GM23338 (cell line): ENCODE measurements around the gene UXS1. TPM values are rescaled to one million over a fixed set of nuclear protein-coding genes. Genes with fewer than 3 reads are reported as not detected.

Experiments used
- ATAC-seq: fragments of 200-7000 bp; cut with Tn5 transposase; 3 replicates; pipeline ENCODE4 v1.9.1; 2020
- DNase-seq: peaks from one replicate; pipeline ENCODE4 v3.0.0-alpha.2; 2015; ENCODE audit warnings: low spot score
- H2AFZ ChIP-seq: fragments of 200-600 bp; sonication (generic); 2 replicates; pipeline ENCODE4 v1.8.0; 2016; ENCODE audit warnings: antibody characterized with exemption, mild to moderate bottlenecking, moderate library complexity
- H3F3A ChIP-seq: fragments of 200-600 bp; sonication (generic); replicated peaks from 2 replicates; pipeline ENCODE4 v1.8.0; 2017; ENCODE audit warnings: antibody characterized with exemption, mixed run types, low read depth
- H3K27ac ChIP-seq: fragments of 200-600 bp; sonication (generic); 2 replicates; pipeline ENCODE4 v1.6.1; 2016; ENCODE audit warnings: low read depth
- H3K27me3 ChIP-seq: fragments of 200-600 bp; sonication (generic); 2 replicates; pipeline ENCODE4 v1.8.0; 2016; ENCODE audit warnings: mild to moderate bottlenecking, mixed run types, moderate library complexity; ENCODE audit not compliant: insufficient read depth
- H3K36me3 ChIP-seq: fragments of 200-600 bp; sonication (generic); 2 replicates; pipeline ENCODE4 v1.8.0; 2016; ENCODE audit warnings: mild to moderate bottlenecking; ENCODE audit not compliant: insufficient read depth
- H3K4me1 ChIP-seq: fragments of 200-600 bp; sonication (generic); 2 replicates; pipeline ENCODE4 v1.8.0; 2016; ENCODE audit warnings: mild to moderate bottlenecking, moderate library complexity; ENCODE audit not compliant: insufficient read depth
- H3K4me2 ChIP-seq: fragments of 200-600 bp; sonication (generic); 2 replicates; pipeline ENCODE4 v1.7.1; 2017; ENCODE audit warnings: mixed run types
- H3K4me3 ChIP-seq: fragments of 200-600 bp; sonication (generic); 2 replicates; pipeline ENCODE4 v1.6.1; 2016; ENCODE audit warnings: mixed run types
- H3K79me2 ChIP-seq: fragments of 200-600 bp; sonication (generic); replicated peaks from 2 replicates; pipeline ENCODE4 v1.8.0; 2017; ENCODE audit warnings: mild to moderate bottlenecking; ENCODE audit not compliant: insufficient read depth
- H3K9me2 ChIP-seq: fragments of 200-600 bp; sonication (generic); 2 replicates; pipeline ENCODE4 v1.8.0; 2017; ENCODE audit not compliant: insufficient read depth
- H4K20me1 ChIP-seq: fragments of 200-600 bp; sonication (generic); replicated peaks from 2 replicates; pipeline ENCODE4 v1.8.0; 2017; ENCODE audit warnings: mild to moderate bottlenecking; ENCODE audit not compliant: insufficient read depth
- H3K27ac Mint-ChIP-seq: 2 replicates; pipeline ENCODE4 v1.8.0; 2020; ENCODE audit warnings: inconsistent platforms, mild to moderate bottlenecking, moderate library complexity, mixed read lengths
- H3K27me3 Mint-ChIP-seq: 3 replicates; pipeline ENCODE4 v1.8.0; 2022; ENCODE audit warnings: low read depth, mild to moderate bottlenecking, moderate library complexity, mixed read lengths, inconsistent platforms; ENCODE audit not compliant: insufficient read depth, poor library complexity
- H3K36me3 Mint-ChIP-seq: 3 replicates; pipeline ENCODE4 v1.8.0; 2021; ENCODE audit warnings: low read depth, mild to moderate bottlenecking, inconsistent platforms, moderate library complexity, mixed read lengths
- H3K4me1 Mint-ChIP-seq: 3 replicates; pipeline ENCODE4 v1.8.0; 2020; ENCODE audit warnings: mild to moderate bottlenecking, inconsistent platforms, mixed read lengths
- H3K4me3 Mint-ChIP-seq: 3 replicates; pipeline ENCODE4 v1.8.0; 2021; ENCODE audit warnings: moderate library complexity, mild to moderate bottlenecking, inconsistent platforms, mixed read lengths
- H3K9me3 Mint-ChIP-seq: 3 replicates; pipeline ENCODE4 v1.8.0; 2020; ENCODE audit warnings: moderate library complexity, mild to moderate bottlenecking, inconsistent platforms, mixed read lengths
- CREB1 ChIP-seq: fragments of 250-450 bp; sonication (Bioruptor Pico); IDR thresholded peaks from 2 replicates; pipeline ENCODE4 v1.5.0; 2020; ENCODE audit warnings: low read depth, mild to moderate bottlenecking, moderate library complexity
- CTCF ChIP-seq, 2 experiments: fragments of 200-600 bp in 1 of 2; sonication (generic) in 1 of 2; conservative IDR thresholded peaks; 2 replicates each; pipeline versions ENCODE4 v1.5.1 to v1.6.1; 2016 to 2017; ENCODE audit warnings: antibody characterized with exemption in 2 of 2, low read depth in 2 of 2, mild to moderate bottlenecking in 2 of 2, moderate library complexity in 1 of 2
- ETS1 ChIP-seq: IDR thresholded peaks from 2 replicates; pipeline ENCODE4 v1.6.1; 2016; ENCODE audit warnings: antibody characterized with exemption
- EZH2 ChIP-seq: fragments of 200-600 bp; sonication (generic); IDR thresholded peaks from one replicate; pipeline ENCODE4 v1.8.0; 2017; ENCODE audit warnings: antibody characterized with exemption, mild to moderate bottlenecking, low read depth; ENCODE audit not compliant: unreplicated experiment
- EZH2phosphoT487 ChIP-seq: fragments of 200-600 bp; sonication (generic); IDR thresholded peaks from one replicate; pipeline ENCODE4 v1.8.1; 2018; ENCODE audit warnings: antibody characterized with exemption; ENCODE audit not compliant: unreplicated experiment
- JUNB ChIP-seq: IDR thresholded peaks from one replicate; pipeline ENCODE4 v1.6.1; 2016; ENCODE audit warnings: antibody characterized with exemption; ENCODE audit not compliant: unreplicated experiment
- NANOG ChIP-seq: IDR thresholded peaks from 2 replicates; pipeline ENCODE4 v1.6.1; 2016; ENCODE audit warnings: antibody characterized with exemption, borderline replicate concordance
- POLR2AphosphoS5 ChIP-seq: IDR thresholded peaks from 2 replicates; pipeline ENCODE4 v1.6.1; 2016; ENCODE audit warnings: antibody characterized with exemption, low read depth
- REST ChIP-seq: IDR thresholded peaks from one replicate; pipeline ENCODE4 v1.6.1; 2018; ENCODE audit warnings: antibody characterized with exemption; ENCODE audit not compliant: unreplicated experiment
- STAT1 ChIP-seq: IDR thresholded peaks from one replicate; pipeline ENCODE4 v1.6.1; 2016; ENCODE audit warnings: antibody characterized with exemption; ENCODE audit not compliant: unreplicated experiment
- ZNF114 ChIP-seq: fragments of 250-450 bp; sonication (Bioruptor Pico); IDR thresholded peaks from 2 replicates; pipeline ENCODE4 v1.5.0; 2020; ENCODE audit warnings: mild to moderate bottlenecking, moderate library complexity
- ZNF331 ChIP-seq: fragments of 250-450 bp; sonication (Bioruptor Pico); IDR thresholded peaks from 2 replicates; pipeline ENCODE4 v1.5.0; 2020; ENCODE audit warnings: low read depth, mild to moderate bottlenecking, moderate library complexity
- ZNF462 ChIP-seq: fragments of 250-450 bp; sonication (Bioruptor Pico); IDR thresholded peaks from 2 replicates; pipeline ENCODE4 v1.5.0; 2020; ENCODE audit warnings: mild to moderate bottlenecking, moderate library complexity
- polyA plus RNA-seq: library from polyadenylated mRNA; unstranded; fragments of >200 nt; fragmentation: Nextera tagmentation; extraction: Ambion mirVana; gene quantifications from 2 replicates; pipeline ENCODE4 v1.2.1, GENCODE V29; 2016
- total RNA-seq: library from RNA; depleted of rRNA; stranded (reverse); fragments of >200 nt; shearing (Covaris generic); gene quantifications from 2 replicates; pipeline ENCODE4 v1.2.3, GENCODE V29; 2014

The UXS1 gene
- total and polyA plus RNA-seq, 2 experiments from 2014 or later = 48.7 to 131 TPM

GRCh38 chr2:106174056-106174455 is 20.0 kb downstream of the UXS1 start:
- peak overlapping the region; percentile 52; the same call in 1 of the 2 replicates for H3K27ac Mint-ChIP-seq
- Histone ChIP-seq H3K79me2 (peaks cover 96% of the 10 kb centered on the region), H4K20me1 (peaks cover 25% of the 10 kb centered on the region)

More at GRCh38 chr2:106174056-106174455, 20.0 kb downstream of the UXS1 start:
- peaks cover 7% of the 10 kb centered on the region for H3K27me3 Mint-ChIP-seq
- no peak overlapping the region for H3K4me3 Mint-ChIP-seq
- no peaks in the 10 kb centered on the region for H3K9me3 Mint-ChIP-seq
- H3K9me2 ChIP-seq = no peaks in the 10 kb centered on the region
- TF ChIP-seq CTCF (conservative IDR thresholded peaks at IDR 0.05; ENCODE audit: low read depth in 2 of 2) (no peak), ZNF114 (CRISPR knock-in tag) (no peak), ZNF462 (CRISPR knock-in tag) (no peak), ETS1 (no peak), JUNB (no peak), ZNF331 (CRISPR knock-in tag) (no peak), NANOG (no peak), EZH2phosphoT487 (no peak), EZH2 (no peak), REST (no peak), CREB1 (CRISPR knock-in tag) (no peak), POLR2AphosphoS5 (no peak), STAT1 (no peak)
- no peak overlapping the region for H3K4me2 ChIP-seq
- H2AFZ ChIP-seq = no peak overlapping the region
- no peak overlapping the region for H3K4me3 ChIP-seq
- ATAC-seq (no peak), DNase-seq (no peak)
- no peak overlapping the region for H3K27ac ChIP-seq
- no peaks in the 10 kb centered on the region; the same call in 2 of the 3 replicates for H3K36me3 Mint-ChIP-seq
- peaks cover 38% of the 10 kb centered on the region for H3K4me1 Mint-ChIP-seq
- peaks cover 23% of the 10 kb centered on the region for H3K4me1 ChIP-seq
- no peaks in the 10 kb centered on the region for H3K27me3 ChIP-seq
- H3K36me3 ChIP-seq = no peaks in the 10 kb centered on the region
- no peaks in the 10 kb centered on the region for H3F3A ChIP-seq
